A673 (cell line): ENCODE measurements around the gene CX3CL1. TPM values are rescaled to one million over a fixed set of nuclear protein-coding genes. Genes with fewer than 3 reads are reported as not detected.

Source experiments
- BruUV-seq: library from RNA; stranded (reverse); fragments of 400-500 nt; replicated peaks from 2 replicates; lab custom pipeline; 2021; lab: Mats Ljungman, UMichigan
- CTCF ChIA-PET: fragments of 300-600 bp; sonication (Branson Sonifier 250); formaldehyde crosslinking; loops from one replicate; lab custom pipeline; 2022; ENCODE audit warnings: antibody characterized with exemption; lab: Charles Lee
- POLR2A ChIA-PET: fragments of 300-600 bp; sonication (Branson Sonifier 250); formaldehyde crosslinking; loops from one replicate; lab custom pipeline; 2022; ENCODE audit warnings: antibody characterized with exemption; ENCODE audit not compliant: low non-redundant PET; lab: Charles Lee
- DNase-seq: peaks from one replicate; pipeline ENCODE4 v3.0.0-alpha.2; 2015; ENCODE audit warnings: low spot score
- H3K27ac ChIP-seq: fragments of 200-600 bp; sonication (generic); 2 replicates; pipeline ENCODE4 v1.5.1; 2016; ENCODE audit warnings: mixed run types, low read depth, mild to moderate bottlenecking, mixed read lengths, antibody characterized with exemption, low read length; ENCODE audit not compliant: poor library complexity, severe bottlenecking
- H3K27me3 ChIP-seq: fragments of 200-600 bp; sonication (generic); replicated peaks from 2 replicates; pipeline ENCODE4 v1.6.1; 2017; ENCODE audit warnings: mixed run types, low read depth, mild to moderate bottlenecking, mixed read lengths, antibody characterized with exemption, low read length; ENCODE audit not compliant: insufficient read depth, poor library complexity
- H3K36me3 ChIP-seq: fragments of 200-600 bp; sonication (generic); 2 replicates; pipeline ENCODE4 v1.6.1; 2016; ENCODE audit warnings: mixed run types, mild to moderate bottlenecking, mixed read lengths, antibody characterized with exemption, low read length; ENCODE audit not compliant: insufficient read depth, poor library complexity, severe bottlenecking
- H3K4me1 ChIP-seq: fragments of 200-600 bp; sonication (generic); 2 replicates; pipeline ENCODE4 v1.6.1; 2017; ENCODE audit warnings: mixed run types, mild to moderate bottlenecking, mixed read lengths, antibody characterized with exemption, low read length; ENCODE audit not compliant: insufficient read depth, poor library complexity, severe bottlenecking
- H3K4me3 ChIP-seq: fragments of 200-600 bp; sonication (generic); 2 replicates; pipeline ENCODE4 v1.5.1; 2016; ENCODE audit warnings: low read depth, mixed run types, mild to moderate bottlenecking, mixed read lengths, low read length; ENCODE audit not compliant: poor library complexity, severe bottlenecking
- H3K9me3 ChIP-seq: fragments of 200-600 bp; sonication (generic); 2 replicates; pipeline ENCODE4 v1.6.1; 2016; ENCODE audit warnings: mixed run types, low read depth, mild to moderate bottlenecking, mixed read lengths, antibody characterized with exemption, low read length; ENCODE audit not compliant: poor library complexity, severe bottlenecking
- EZH2 ChIP-seq: fragments of 200-600 bp; sonication (generic); IDR thresholded peaks from 2 replicates; pipeline ENCODE4 v1.6.1; 2017; ENCODE audit warnings: borderline replicate concordance, low read depth, mild to moderate bottlenecking, mixed read lengths, antibody characterized with exemption, low read length; ENCODE audit not compliant: poor library complexity, severe bottlenecking
- intact Hi-C: fragments of 100-400 bp; cut with micrococcal nuclease; formaldehyde crosslinking; loops from one replicate; pipeline ENCODE4 v1.10.0; 2022; ENCODE audit not compliant: unreplicated experiment
- total RNA-seq: library from RNA; stranded (reverse); gene quantifications from 2 replicates; pipeline ENCODE4 v1.2.3, GENCODE V29; 2021
- TF ChIP-seq, protein P1 (sequence below): fragments of 300-800, 200-600 bp; sonication (generic); conservative IDR thresholded peaks from 2 replicates; pipeline ENCODE4 v1.5.1; 2017; ENCODE audit warnings: low read depth, mild to moderate bottlenecking, antibody characterized with exemption, low read length, moderate library complexity, mixed read lengths

CX3CL1 gene
- total RNA-seq, 1 experiment from 2014 or later, result not detected

DNA sequence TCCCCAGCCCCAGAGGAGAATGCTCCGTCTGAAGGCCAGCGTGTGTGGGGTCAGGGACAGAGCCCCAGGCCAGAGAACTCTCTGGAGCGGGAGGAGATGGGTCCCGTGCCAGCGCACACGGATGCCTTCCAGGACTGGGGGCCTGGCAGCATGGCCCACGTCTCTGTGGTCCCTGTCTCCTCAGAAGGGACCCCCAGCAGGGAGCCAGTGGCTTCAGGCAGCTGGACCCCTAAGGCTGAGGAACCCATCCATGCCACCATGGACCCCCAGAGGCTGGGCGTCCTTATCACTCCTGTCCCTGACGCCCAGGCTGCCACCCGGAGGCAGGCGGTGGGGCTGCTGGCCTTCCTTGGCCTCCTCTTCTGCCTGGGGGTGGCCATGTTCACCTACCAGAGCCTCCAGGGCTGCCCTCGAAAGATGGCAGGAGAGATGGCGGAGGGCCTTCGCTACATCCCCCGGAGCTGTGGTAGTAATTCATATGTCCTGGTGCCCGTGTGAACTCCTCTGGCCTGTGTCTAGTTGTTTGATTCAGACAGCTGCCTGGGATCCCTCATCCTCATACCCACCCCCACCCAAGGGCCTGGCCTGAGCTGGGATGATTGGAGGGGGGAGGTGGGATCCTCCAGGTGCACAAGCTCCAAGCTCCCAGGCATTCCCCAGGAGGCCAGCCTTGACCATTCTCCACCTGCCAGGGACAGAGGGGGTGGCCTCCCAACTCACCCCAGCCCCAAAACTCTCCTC, 10.4 kb downstream of the CX3CL1 start:
- H3K4me3 ChIP-seq, result no peak overlapping the region
- intact Hi-C loops, result no loop called here
- no TSS peak for BruUV-seq
- no peak overlapping the region for H3K27ac ChIP-seq
- ChIA-PET CTCF (no interaction called here), POLR2A (no interaction called here)
- H3K36me3 ChIP-seq, result no peaks in the 10 kb centered on the region
- no peak for DNase-seq
- H3K4me1 ChIP-seq, result peaks cover 4% of the 10 kb centered on the region
- no peaks in the 10 kb centered on the region for H3K9me3 ChIP-seq
- TF ChIP-seq, protein P1, sequence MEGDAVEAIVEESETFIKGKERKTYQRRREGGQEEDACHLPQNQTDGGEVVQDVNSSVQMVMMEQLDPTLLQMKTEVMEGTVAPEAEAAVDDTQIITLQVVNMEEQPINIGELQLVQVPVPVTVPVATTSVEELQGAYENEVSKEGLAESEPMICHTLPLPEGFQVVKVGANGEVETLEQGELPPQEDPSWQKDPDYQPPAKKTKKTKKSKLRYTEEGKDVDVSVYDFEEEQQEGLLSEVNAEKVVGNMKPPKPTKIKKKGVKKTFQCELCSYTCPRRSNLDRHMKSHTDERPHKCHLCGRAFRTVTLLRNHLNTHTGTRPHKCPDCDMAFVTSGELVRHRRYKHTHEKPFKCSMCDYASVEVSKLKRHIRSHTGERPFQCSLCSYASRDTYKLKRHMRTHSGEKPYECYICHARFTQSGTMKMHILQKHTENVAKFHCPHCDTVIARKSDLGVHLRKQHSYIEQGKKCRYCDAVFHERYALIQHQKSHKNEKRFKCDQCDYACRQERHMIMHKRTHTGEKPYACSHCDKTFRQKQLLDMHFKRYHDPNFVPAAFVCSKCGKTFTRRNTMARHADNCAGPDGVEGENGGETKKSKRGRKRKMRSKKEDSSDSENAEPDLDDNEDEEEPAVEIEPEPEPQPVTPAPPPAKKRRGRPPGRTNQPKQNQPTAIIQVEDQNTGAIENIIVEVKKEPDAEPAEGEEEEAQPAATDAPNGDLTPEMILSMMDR, result peak; percentile 25; the same call in 1 of the 2 replicates
- TF ChIP-seq EZH2, result no peak
- no peaks in the 10 kb centered on the region for H3K27me3 ChIP-seq

DNA sequence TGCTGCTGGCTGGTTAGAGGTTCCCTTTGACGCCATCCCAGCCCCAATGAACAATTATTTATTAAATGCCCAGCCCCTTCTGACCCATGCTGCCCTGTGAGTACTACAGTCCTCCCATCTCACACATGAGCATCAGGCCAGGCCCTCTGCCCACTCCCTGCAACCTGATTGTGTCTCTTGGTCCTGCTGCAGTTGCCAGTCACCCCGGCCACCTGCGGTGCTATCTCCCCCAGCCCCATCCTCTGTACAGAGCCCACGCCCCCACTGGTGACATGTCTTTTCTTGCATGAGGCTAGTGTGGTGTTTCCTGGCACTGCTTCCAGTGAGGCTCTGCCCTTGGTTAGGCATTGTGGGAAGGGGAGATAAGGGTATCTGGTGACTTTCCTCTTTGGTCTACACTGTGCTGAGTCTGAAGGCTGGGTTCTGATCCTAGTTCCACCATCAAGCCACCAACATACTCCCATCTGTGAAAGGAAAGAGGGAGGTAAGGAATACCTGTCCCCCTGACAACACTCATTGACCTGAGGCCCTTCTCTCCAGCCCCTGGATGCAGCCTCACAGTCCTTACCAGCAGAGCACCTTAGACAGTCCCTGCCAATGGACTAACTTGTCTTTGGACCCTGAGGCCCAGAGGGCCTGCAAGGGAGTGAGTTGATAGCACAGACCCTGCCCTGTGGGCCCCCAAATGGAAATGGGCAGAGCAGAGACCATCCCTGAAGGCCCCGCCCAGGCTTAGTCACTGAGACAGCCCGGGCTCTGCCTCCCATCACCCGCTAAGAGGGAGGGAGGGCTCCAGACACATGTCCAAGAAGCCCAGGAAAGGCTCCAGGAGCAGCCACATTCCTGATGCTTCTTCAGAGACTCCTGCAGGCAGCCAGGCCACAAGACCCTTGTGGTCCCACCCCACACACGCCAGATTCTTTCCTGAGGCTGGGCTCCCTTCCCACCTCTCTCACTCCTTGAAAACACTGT, 11.3 kb downstream of the CX3CL1 start:
- Histone ChIP-seq H3K36me3 (no peaks in the 10 kb centered on the region), H3K4me3 (no peak overlapping the region), H3K27me3 (no peaks in the 10 kb centered on the region), H3K9me3 (no peaks in the 10 kb centered on the region), H3K27ac (no peak overlapping the region), H3K4me1 (peaks cover 4% of the 10 kb centered on the region)
- ChIA-PET CTCF (no interaction called here), POLR2A (no interaction called here)
- intact Hi-C loops, result no loop called here
- TF ChIP-seq, protein P1, result no peak
- TF ChIP-seq EZH2, result no peak
- no peak for DNase-seq
- no TSS peak for BruUV-seq

DNA sequence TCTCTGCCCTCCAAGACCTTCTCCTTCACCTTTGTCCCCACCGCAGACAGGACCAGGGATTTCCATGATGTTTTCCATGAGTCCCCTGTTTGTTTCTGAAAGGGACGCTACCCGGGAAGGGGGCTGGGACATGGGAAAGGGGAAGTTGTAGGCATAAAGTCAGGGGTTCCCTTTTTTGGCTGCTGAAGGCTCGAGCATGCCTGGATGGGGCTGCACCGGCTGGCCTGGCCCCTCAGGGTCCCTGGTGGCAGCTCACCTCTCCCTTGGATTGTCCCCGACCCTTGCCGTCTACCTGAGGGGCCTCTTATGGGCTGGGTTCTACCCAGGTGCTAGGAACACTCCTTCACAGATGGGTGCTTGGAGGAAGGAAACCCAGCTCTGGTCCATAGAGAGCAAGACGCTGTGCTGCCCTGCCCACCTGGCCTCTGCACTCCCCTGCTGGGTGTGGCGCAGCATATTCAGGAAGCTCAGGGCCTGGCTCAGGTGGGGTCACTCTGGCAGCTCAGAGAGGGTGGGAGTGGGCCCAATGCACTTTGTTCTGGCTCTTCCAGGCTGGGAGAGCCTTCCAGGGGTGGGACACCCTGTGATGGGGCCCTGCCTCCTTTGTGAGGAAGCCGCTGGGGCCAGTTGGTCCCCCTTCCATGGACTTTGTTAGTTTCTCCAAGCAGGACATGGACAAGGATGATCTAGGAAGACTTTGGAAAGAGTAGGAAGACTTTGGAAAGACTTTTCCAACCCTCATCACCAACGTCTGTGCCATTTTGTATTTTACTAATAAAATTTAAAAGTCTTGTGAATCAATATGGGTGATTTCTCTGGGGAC, 12.2 kb downstream of the CX3CL1 start:
- TF ChIP-seq, protein P1, result no peak
- no peak for TF ChIP-seq EZH2
- Histone ChIP-seq H3K27ac (no peak overlapping the region), H3K36me3 (no peaks in the 10 kb centered on the region), H3K27me3 (no peaks in the 10 kb centered on the region), H3K4me3 (no peak overlapping the region), H3K4me1 (peaks cover 4% of the 10 kb centered on the region), H3K9me3 (no peaks in the 10 kb centered on the region)
- no peak for DNase-seq
- intact Hi-C loops, result no loop called here
- no TSS peak for BruUV-seq
- CTCF ChIA-PET, result no interaction called here
- POLR2A ChIA-PET, result no interaction called here
